ENCODE measurements around the gene HIF3A. TPM values are rescaled to one million over a fixed set of nuclear protein-coding genes. Genes with fewer than 3 reads are reported as not detected.

The HIF3A gene
- total RNA-seq, 1 donor from 2014 or later: 12.6 TPM

DNA sequence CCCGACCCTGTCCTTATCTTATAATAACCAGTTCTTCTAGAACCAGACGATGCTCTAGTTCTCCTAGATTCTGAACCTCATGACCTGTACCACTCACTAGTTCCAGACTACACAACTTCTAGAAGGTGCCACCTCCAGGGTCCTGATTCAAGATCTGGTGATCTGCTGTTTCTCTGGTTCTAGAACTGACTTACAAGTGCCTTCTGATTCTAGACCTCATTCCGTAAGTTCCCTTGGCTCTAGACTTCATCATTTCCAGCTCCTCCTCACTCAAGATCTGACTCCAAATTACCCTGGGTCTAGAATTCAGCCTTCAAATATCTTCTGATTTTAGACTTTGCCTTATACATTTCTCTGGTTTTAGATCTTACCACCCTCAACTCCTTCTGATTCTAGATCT, 45.1 kb downstream of the HIF3A start:
- Histone ChIP-seq H3K9ac (ENCODE audit: low read length) (no peak overlapping the region), H3K4me2 (ENCODE audit: low read length) (no peak overlapping the region), H3K4me3 (ENCODE audit: insufficient read depth, low read depth, low read length) (no peak overlapping the region), H3K9me3 (ENCODE audit: insufficient read depth, low read depth, low read length) (no peaks in the 10 kb centered on the region), H3K27me3 (ENCODE audit: insufficient read depth, low read length) (peaks cover 14% of the 10 kb centered on the region), H4K20me1 (ENCODE audit: insufficient read depth, low read length) (no peaks in the 10 kb centered on the region), H2AFZ (ENCODE audit: low read depth, low read length) (no peak overlapping the region), H3K4me1 (ENCODE audit: insufficient read depth, low read length) (peaks cover 5% of the 10 kb centered on the region), H3K27ac (ENCODE audit: low read depth, low read length) (no peak overlapping the region), H3K36me3 (ENCODE audit: insufficient read depth, low read length) (no peaks in the 10 kb centered on the region), H3K79me2 (ENCODE audit: insufficient read depth, low read length) (peaks cover under 1% of the 10 kb centered on the region)
- no peak for TF ChIP-seq EZH2 (IDR thresholded peaks at IDR 0.05; ENCODE audit: insufficient read depth, low read length)
- TF ChIP-seq, protein P1, sequence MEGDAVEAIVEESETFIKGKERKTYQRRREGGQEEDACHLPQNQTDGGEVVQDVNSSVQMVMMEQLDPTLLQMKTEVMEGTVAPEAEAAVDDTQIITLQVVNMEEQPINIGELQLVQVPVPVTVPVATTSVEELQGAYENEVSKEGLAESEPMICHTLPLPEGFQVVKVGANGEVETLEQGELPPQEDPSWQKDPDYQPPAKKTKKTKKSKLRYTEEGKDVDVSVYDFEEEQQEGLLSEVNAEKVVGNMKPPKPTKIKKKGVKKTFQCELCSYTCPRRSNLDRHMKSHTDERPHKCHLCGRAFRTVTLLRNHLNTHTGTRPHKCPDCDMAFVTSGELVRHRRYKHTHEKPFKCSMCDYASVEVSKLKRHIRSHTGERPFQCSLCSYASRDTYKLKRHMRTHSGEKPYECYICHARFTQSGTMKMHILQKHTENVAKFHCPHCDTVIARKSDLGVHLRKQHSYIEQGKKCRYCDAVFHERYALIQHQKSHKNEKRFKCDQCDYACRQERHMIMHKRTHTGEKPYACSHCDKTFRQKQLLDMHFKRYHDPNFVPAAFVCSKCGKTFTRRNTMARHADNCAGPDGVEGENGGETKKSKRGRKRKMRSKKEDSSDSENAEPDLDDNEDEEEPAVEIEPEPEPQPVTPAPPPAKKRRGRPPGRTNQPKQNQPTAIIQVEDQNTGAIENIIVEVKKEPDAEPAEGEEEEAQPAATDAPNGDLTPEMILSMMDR (IDR thresholded peaks at IDR 0.05; ENCODE audit: insufficient read depth, low read depth, low read length): no peak
- H3K4me3 Mint-ChIP-seq (ENCODE audit: unreplicated experiment): no peak overlapping the region
- peaks cover 9% of the 10 kb centered on the region for H3K36me3 Mint-ChIP-seq (ENCODE audit: low read depth, unreplicated experiment)
- no peak overlapping the region for H3K27ac Mint-ChIP-seq (ENCODE audit: unreplicated experiment)
- DNase-seq (ENCODE audit: low read depth) (no peak), FAIRE-seq (no peak)
- H3K27me3 Mint-ChIP-seq (ENCODE audit: low read depth, unreplicated experiment): no peaks in the 10 kb centered on the region
- peaks cover under 1% of the 10 kb centered on the region for H3K9me3 Mint-ChIP-seq (ENCODE audit: unreplicated experiment)
- H3K4me1 Mint-ChIP-seq (ENCODE audit: low read depth, unreplicated experiment): no peaks in the 10 kb centered on the region

DNA sequence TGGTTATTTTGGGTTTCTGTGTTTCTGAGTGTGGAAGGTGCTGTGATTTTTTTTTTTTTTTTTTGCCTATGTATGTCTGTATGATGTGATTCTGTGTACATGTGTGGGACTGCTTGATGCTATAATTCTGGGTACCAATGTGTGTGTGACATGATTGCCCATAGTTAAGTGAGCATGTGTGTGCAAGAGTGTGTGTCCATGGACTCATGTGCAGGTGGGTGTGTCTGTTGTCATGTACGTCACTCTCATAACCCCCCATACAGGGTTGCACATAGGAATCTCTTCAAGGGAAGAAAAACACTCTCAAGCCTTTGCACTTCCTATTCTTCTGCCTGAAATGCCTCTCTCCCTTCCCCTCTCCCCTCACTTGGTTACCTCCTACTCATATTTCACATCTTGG, 47.5 kb downstream of the HIF3A start:
- no peak overlapping the region for H3K9ac ChIP-seq (ENCODE audit: low read length)
- H3K27ac Mint-ChIP-seq (ENCODE audit: unreplicated experiment): no peak overlapping the region

DNA sequence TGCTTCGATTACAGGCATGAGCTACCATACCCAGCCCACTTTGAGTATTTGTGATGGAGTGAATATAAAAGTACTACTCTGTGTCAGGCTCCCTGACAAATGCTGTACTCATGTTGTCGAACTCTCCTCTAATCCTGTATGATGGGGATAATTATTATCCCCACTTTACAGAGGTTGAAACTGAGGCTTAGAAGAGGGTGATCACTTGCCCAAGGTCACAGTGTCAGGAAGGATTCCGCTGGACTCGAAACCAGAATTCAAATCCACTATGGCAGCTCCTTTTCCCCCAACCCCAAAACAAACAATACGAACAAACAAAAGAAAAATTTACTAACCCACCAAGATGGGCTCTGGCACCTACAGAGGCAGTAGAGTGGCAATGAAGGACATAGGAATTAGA, 48.3 kb downstream of the HIF3A start:
- H3K27ac Mint-ChIP-seq (ENCODE audit: unreplicated experiment): no peak overlapping the region
- FAIRE-seq: no peak
- no peak overlapping the region for H3K27ac ChIP-seq (ENCODE audit: low read depth, low read length)

More for the DNA sequence above, 47.5 kb downstream of the HIF3A start:
- FAIRE-seq: no peak
- peaks cover 25% of the 10 kb centered on the region for H3K79me2 ChIP-seq (ENCODE audit: insufficient read depth, low read length)
- H3K4me1 Mint-ChIP-seq (ENCODE audit: low read depth, unreplicated experiment): peaks cover 11% of the 10 kb centered on the region
- no peak overlapping the region for H3K27ac ChIP-seq (ENCODE audit: low read depth, low read length)
- H3K36me3 ChIP-seq (ENCODE audit: insufficient read depth, low read length): no peaks in the 10 kb centered on the region
- peaks cover 11% of the 10 kb centered on the region for H3K4me1 ChIP-seq (ENCODE audit: insufficient read depth, low read length)
- H3K36me3 Mint-ChIP-seq (ENCODE audit: low read depth, unreplicated experiment): peaks cover 7% of the 10 kb centered on the region
- TF ChIP-seq, protein P1 (IDR thresholded peaks at IDR 0.05; ENCODE audit: insufficient read depth, low read depth, low read length): no peak
- no peak for TF ChIP-seq EZH2 (IDR thresholded peaks at IDR 0.05; ENCODE audit: insufficient read depth, low read length)
- no peak for DNase-seq (ENCODE audit: low read depth)
- H3K4me3 Mint-ChIP-seq (ENCODE audit: unreplicated experiment): no peak overlapping the region
- no peaks in the 10 kb centered on the region for H3K9me3 Mint-ChIP-seq (ENCODE audit: unreplicated experiment)
- peaks cover 7% of the 10 kb centered on the region for H3K27me3 ChIP-seq (ENCODE audit: insufficient read depth, low read length)
- no peaks in the 10 kb centered on the region for H3K27me3 Mint-ChIP-seq (ENCODE audit: low read depth, unreplicated experiment)
- H4K20me1 ChIP-seq (ENCODE audit: insufficient read depth, low read length): peaks cover 18% of the 10 kb centered on the region
- H2AFZ ChIP-seq (ENCODE audit: low read depth, low read length): no peak overlapping the region
- H3K4me3 ChIP-seq (ENCODE audit: insufficient read depth, low read depth, low read length): no peak overlapping the region
- no peak overlapping the region for H3K4me2 ChIP-seq (ENCODE audit: low read length)
- no peaks in the 10 kb centered on the region for H3K9me3 ChIP-seq (ENCODE audit: insufficient read depth, low read depth, low read length)

More for the DNA sequence above, 48.3 kb downstream of the HIF3A start:
- no peak overlapping the region for H3K4me2 ChIP-seq (ENCODE audit: low read length)
- H3K79me2 ChIP-seq (ENCODE audit: insufficient read depth, low read length): peaks cover 33% of the 10 kb centered on the region
- peaks cover 7% of the 10 kb centered on the region for H3K36me3 Mint-ChIP-seq (ENCODE audit: low read depth, unreplicated experiment)
- H4K20me1 ChIP-seq (ENCODE audit: insufficient read depth, low read length): peaks cover 25% of the 10 kb centered on the region
- H3K4me1 Mint-ChIP-seq (ENCODE audit: low read depth, unreplicated experiment): peaks cover 18% of the 10 kb centered on the region
- H3K4me1 ChIP-seq (ENCODE audit: insufficient read depth, low read length): peaks cover 12% of the 10 kb centered on the region
- H3K9me3 ChIP-seq (ENCODE audit: insufficient read depth, low read depth, low read length): no peaks in the 10 kb centered on the region
- no peak for TF ChIP-seq EZH2 (IDR thresholded peaks at IDR 0.05; ENCODE audit: insufficient read depth, low read length)
- TF ChIP-seq, protein P1 (IDR thresholded peaks at IDR 0.05; ENCODE audit: insufficient read depth, low read depth, low read length): no peak
- peaks cover 7% of the 10 kb centered on the region for H3K27me3 ChIP-seq (ENCODE audit: insufficient read depth, low read length)
- H3K4me3 ChIP-seq (ENCODE audit: insufficient read depth, low read depth, low read length): no peak overlapping the region
- no peaks in the 10 kb centered on the region for H3K36me3 ChIP-seq (ENCODE audit: insufficient read depth, low read length)
- H3K4me3 Mint-ChIP-seq (ENCODE audit: unreplicated experiment): no peak overlapping the region
- H2AFZ ChIP-seq (ENCODE audit: low read depth, low read length): no peak overlapping the region
- no peaks in the 10 kb centered on the region for H3K27me3 Mint-ChIP-seq (ENCODE audit: low read depth, unreplicated experiment)
- H3K9me3 Mint-ChIP-seq (ENCODE audit: unreplicated experiment): no peaks in the 10 kb centered on the region
- H3K9ac ChIP-seq (ENCODE audit: low read length): no peak overlapping the region
- no peak for DNase-seq (ENCODE audit: low read depth)

All from astrocyte (in vitro differentiated cells and primary cell).